T47D (cell line): ENCODE results near the gene CBLB.

Experiments
- DNase-seq, 2 experiments: peaks; one replicate each; pipeline versions ENCODE4 v3.0.0 to v3.0.0-alpha.2; 2011 to 2012; ENCODE audit warnings: low read depth in 1 of 2, low spot score in 1 of 2
- JUND ChIP-seq: IDR thresholded peaks from 2 replicates; pipeline ENCODE4 v1.6.1; 2012; ENCODE audit warnings: low read depth
- in situ Hi-C: cut with HindIII; loops from 2 replicates; pipeline ENCODE4 v1.10.0; 2016; ENCODE audit warnings: low sequenced_read_pairs, low pct_unique_long_range_greater_than_20kb

Gene CBLB

DNA sequence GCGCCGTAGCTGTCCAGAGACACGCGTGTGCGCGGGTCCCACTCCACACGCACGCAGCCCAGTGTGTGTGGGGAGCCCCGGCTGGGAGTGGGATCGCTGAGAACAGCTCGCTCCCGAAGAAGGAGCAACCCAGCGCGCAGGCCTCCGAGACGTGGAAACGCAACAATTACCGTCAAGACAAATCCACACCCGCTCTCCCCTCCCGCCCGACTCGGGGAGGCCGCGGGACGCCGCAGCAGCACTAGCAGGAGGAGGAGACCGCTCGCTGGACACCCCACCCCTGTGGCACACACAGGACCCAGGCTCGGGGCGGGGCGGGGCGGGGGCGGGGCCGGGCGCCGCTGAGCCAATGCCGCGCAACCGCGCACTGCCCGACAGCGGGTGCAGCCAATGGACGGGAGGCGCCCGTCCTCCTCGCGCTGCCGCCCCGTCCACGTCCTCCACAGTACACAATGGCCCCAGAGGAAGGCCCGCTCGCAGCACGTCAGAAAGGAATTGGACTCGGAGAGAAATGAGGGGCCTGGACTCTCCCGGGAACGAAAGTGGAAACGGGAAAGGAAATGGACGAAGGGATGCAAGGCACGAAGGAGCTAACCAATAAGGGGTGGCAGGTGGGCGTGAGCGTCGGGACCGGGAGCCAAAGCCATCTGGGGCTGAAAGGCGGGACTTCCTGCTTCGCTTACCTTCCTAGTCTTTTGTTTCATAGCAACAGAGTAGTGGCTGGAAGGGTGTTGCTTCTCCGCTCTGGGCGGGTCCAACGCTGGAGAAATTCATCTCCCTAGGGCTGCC, at the start of gene CBLB:
Gene CBLB, minus strand, starts transcription at position 271 of the 789 bp plus-strand sequence. CDS start 1,435 bp downstream, outside the sequence.
- in situ Hi-C loops: no loop called here
- DNase-seq: peak; percentile 90 to 96
- no peak for TF ChIP-seq JUND

DNA sequence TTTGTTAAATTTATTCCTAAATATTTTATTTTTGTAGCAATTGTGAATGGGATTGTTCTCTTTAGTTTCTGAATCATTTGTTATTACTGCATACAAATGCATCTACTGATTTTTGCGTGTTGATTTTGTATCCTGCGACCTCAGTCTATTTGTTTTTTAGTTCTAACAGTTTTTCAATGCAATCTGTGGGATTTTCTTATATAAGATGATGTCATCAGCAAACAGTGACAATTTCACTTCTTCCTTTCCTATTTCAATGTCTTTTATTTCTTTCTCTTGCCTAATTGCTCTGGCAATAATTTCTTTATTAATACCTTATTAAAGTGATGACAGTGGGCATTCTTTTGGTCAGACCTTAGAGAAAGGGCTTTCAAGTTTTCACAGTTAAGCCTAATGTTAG, 48.0 kb upstream of the CBLB start:
- in situ Hi-C loops: no loop called here
- DNase-seq: no peak
- TF ChIP-seq JUND: no peak

DNA sequence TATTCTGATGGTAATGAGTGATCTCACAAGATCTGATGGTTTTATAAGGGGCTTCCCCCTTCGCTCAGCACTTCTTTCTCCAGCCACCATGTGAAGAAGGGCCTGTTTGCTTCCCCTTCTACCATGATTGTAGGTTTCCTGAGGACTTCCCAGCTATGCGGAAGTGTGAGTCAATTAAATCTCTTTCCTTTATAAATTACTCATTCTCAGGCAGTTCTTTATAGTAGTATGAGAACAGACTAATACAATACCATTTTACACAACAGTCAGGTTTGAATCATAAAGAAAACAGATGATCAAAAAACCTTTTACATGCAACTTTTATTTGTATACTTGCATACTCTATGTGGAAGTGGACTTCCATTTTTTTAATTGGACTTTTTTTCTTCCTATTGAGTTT, 46.7 kb upstream of the CBLB start:
- DNase-seq: no peak

DNA sequence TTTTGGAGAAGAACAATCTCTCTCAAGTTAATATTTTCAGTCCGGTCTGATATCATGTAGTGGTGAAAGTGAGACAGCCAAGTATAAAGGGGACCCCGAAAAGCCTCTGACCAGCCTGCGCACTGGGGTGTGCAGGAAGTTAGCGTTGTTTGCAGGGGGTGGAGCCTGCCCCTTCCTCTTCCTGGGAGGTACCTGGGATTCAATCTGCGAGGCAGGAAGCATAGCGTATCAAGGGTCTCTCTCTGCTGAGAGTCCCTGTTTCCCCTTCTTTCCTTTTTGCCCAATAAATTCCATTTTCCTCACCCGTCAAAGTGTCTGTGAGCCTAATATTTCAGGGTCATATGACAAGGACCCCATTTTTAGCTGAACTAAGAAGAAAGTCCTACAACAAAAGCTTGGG, 44.8 kb upstream of the CBLB start:
- no peak for DNase-seq
- in situ Hi-C loops: no loop called here
- no peak for TF ChIP-seq JUND

More for the DNA sequence above, 46.7 kb upstream of the CBLB start:
- no peak for TF ChIP-seq JUND
- in situ Hi-C loops: no loop called here

DNA sequence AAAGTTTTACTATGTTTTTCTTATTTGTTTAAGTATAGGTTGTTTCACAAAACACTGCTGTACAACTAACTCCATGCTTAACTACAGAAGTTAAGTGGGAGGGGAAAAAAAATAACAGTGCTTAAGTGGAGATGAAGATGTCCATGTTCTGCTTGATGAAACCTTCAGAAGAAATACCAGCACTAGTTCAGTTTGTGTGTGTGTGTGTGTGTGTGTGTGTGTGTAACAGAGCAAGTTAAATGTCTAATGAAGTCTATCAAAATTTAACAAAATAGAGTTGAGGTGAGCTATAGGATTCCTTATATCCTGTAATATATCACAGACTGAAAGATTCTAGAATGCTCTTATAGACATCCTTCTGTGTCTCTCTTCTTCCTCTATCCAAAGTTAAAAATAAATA, 44.1 kb upstream of the CBLB start:
- no peak for TF ChIP-seq JUND
- DNase-seq: no peak
- in situ Hi-C loops: no loop called here

DNA sequence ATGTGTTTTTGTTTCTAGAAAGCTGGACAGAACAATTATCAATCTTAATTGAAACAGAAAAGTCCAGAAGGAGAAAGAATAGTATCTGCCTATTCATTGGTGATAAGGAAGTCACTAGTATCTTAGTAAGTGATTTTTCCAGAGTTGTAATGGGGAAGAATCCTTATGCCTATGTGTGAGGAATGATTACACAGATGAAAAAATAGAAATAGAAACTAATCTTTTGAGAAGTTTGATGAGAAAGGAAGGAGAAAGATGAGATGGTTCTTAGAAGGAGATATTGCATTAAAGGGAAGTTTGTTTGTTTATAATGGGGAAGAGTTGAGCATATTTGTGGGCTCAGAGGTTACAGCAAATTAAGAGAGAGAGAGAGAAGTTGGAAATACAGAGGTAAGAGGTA, 42.7 kb upstream of the CBLB start:
- in situ Hi-C loops: no loop called here
- TF ChIP-seq JUND: no peak
- DNase-seq: no peak

DNA sequence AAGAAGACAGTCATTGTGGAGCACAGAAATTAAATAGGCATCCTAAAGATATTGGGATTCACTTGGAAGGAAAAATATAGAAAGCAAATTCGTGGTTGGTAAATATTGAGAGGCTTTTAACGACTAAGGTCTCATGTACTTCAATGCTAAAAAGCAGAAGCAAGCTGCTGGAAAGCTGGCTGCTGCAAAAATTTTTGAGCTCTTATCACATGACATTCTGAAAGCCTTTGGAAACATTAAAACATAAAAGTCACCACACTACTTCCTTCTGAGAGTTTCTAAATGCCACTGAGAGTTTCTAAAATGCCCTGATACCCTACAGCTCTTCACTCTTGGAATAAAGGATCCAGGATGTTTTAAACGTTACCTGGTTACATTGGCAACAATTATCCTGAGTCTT, 39.0 kb upstream of the CBLB start:
- no peak for TF ChIP-seq JUND
- in situ Hi-C loops: no loop called here
- no peak for DNase-seq

DNA sequence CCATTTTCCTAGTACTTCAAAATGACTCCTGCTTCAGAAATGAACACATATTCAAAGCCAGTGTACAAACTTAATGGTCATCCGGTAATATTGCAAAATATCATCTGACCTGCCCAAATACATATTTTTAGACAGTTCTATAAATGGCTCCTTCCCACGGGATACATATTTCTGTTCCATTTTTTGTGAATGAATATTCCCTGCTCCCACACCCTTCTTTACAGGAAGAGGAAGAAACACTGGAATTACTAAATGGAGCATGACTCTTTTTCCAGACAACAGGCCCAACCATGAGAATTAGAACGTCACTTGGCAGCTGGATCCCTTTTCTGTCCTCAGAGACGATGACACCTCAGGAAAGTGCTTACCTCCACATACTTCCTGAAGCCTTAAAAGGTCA, 38.0 kb upstream of the CBLB start:
- peak in 1 of 2 experiments; percentile 2 for DNase-seq
- in situ Hi-C loops: no loop called here
- TF ChIP-seq JUND: no peak

DNA sequence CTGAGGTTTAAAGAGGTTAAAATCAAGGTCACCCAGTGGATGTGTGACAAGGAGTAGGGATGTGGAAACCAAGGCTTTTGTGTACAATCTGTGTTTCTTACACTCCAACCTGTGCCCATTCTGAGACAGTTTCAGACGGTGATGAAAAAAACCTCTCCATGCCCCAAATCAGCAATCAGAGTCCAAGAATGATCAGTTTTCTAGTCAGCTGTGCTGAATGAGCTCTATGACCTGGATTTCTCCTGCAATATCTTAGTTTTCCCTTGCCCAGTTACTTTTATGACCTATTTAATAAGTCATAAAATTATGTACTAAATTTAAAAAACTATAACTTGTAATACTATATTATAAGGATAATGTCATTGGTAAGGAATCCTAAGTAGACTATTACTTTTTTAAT, 37.5 kb upstream of the CBLB start:
- TF ChIP-seq JUND: no peak
- in situ Hi-C loops: no loop called here

DNA sequence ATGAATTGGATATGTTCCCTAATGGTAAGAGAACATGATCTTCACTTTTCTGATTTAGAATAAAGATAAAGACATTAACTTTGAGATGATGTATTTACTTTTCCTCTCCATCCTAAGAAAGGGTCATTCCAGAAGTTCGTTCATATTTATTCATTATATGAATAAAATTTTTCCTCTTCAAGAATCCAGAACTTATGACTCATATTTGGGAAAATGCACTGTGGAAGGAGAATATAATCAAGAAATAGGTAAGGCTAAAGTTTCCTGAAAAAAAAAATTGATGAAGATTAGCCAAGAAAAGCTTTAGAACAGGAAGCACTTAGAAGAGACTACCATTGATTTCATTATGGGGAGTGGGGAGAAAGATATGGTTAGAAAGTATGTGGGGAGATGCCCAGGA, 36.5 kb upstream of the CBLB start:
- no peak for TF ChIP-seq JUND
- no peak for DNase-seq
- in situ Hi-C loops: no loop called here

More for the DNA sequence above, 37.5 kb upstream of the CBLB start:
- DNase-seq: no peak

DNA sequence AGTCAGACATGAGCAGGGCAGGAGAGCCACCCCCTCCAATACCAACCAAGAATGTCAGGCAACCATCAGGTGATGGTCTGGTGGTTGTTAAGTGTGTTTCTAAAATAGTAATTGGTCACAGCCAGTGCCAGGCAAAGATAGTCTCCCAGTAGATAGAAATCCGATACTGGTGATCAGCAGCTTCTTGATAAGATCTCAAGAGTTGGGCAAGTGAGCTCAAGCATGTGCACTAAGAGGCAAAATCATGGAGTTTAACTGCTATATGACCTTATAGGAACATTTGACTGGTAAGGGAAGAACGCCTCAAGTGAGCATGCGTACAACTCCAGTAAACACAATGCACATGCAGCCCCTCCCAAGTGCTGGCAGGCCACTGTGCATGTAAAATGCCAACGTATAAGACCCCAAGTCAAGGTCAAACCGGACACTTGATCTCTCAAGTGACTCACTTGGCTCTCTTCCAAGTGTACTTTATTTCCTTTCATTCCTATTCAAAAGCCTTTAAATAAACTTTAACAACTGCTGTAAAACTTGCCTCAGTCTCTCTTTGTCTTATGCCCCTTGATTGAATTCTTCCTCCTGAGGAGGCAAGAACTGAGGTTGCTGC, 36.0 kb upstream of the CBLB start:
- no peak for TF ChIP-seq JUND
- DNase-seq: no peak
- in situ Hi-C loops: no loop called here

DNA sequence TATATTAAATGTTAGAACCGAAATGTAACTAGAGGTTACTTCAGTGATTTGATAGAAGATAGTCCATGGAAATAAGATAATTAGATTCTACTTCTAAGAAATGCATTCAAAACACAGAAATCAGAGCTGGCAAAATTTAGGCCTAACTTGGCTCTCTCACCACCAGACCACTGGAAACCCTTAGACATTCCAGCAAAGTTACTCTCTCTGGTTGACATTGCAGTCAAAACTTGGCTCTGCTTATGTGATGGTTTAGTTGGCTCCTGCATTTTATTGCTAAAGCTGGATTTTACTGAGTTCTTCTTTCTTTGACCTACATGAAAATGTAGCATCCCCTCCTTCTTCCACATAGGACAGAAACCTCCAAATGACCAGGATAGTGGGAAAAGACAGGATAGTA, 35.4 kb upstream of the CBLB start:
- in situ Hi-C loops: no loop called here
- no peak for TF ChIP-seq JUND
- DNase-seq: no peak

DNA sequence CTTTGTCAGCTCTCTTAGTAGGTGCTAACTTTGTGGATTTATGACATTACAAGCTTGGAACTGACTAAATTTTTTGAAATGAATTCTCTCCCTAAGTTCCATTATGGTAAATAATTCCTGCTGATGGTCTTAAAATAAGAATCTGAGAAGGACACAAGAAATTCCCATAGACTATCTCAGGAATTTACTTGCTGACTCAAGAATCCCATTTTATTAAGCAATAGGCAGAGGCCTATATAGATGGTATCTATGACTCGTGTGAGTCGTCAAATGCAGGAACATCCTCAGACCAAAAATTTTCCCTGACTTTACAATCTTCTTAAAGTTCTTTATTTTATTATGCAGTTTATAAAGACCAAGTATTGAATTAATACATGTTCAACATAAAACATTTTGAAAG, 30.7 kb upstream of the CBLB start:
- DNase-seq: peak in 1 of 2 experiments; percentile 8
- in situ Hi-C loops: no loop called here
- no peak for TF ChIP-seq JUND
